HEK293 (cell line): Measurements from ENCODE around the gene AGAP1.

ENCODE experiments used
- GFI1B ChIP-seq: fragments of 450-650 bp; formaldehyde crosslinking; IDR thresholded peaks from 2 replicates; pipeline ENCODE4 v1.5.1; 2016; ENCODE audit warnings: missing biosample characterization, missing genetic modification characterization
- TCF7L2 ChIP-seq: IDR thresholded peaks from 2 replicates; pipeline ENCODE4 v1.6.1; 2011; ENCODE audit warnings: low read depth, mild to moderate bottlenecking, inconsistent platforms, low read length, moderate library complexity, borderline replicate concordance
- ZFP41 ChIP-seq: fragments of 450-650 bp; formaldehyde crosslinking; IDR thresholded peaks from 2 replicates; pipeline ENCODE4 v1.5.1; 2016; ENCODE audit warnings: missing biosample characterization, missing genetic modification characterization, borderline replicate concordance
- ZNF114 ChIP-seq: fragments of 450-650 bp; formaldehyde crosslinking; IDR thresholded peaks from 2 replicates; pipeline ENCODE4 v1.5.0; 2017; ENCODE audit warnings: missing biosample characterization, missing genetic modification characterization
- ZNF274 ChIP-seq, 2 experiments: fragments of 200-500 bp in 1 of 2; fragments of 450-650 bp in 1 of 2; sonication (Bioruptor generic) in 1 of 2; formaldehyde crosslinking in 1 of 2; IDR thresholded peaks; 2 replicates each; pipeline versions ENCODE4 v1.5.1 to v1.6.1; 2014 to 2016; ENCODE audit warnings: borderline replicate concordance in 1 of 2, inconsistent platforms in 1 of 2, low read length in 1 of 2, missing biosample characterization in 1 of 2, missing genetic modification characterization in 1 of 2
- TF ChIP-seq, protein P1 (sequence below): fragments of 450-650 bp; formaldehyde crosslinking; IDR thresholded peaks from 2 replicates; pipeline ENCODE4 v1.5.1; 2016; ENCODE audit warnings: missing biosample characterization, missing genetic modification characterization

DNA sequence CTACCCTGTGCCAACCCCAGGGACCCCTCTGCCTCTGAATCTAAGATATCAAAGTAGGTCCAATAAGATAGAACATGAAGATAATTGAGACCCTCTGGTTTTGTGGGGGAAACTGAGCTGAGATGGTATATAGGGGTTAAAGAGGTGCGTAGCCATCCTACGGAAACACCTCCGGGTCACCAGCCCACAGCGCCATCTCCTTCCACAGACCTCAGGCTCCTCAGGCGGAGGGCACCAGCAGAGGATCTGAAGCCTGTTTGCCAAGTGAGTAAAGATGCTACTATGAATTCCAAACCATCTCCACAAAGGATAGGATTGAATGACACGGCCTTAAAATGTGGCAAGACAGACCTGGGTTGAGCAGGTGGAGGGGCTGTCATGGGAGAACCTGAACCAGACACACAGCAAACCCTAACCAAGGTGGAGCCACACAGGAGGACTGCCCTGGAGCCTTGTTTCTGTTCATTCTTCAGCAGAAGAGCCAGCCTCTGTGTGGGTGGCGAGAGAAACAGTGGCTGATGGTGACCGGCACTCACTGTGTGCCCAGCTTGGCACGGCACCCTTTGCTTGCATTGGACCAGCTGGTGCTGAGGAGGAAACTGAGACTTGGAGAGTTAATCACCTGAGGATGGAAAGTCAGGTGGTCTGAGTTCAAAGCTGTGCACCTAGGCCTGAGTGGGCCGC, 664.1 kb downstream of the AGAP1 start:
- TF ChIP-seq ZNF114 (no peak), ZFP41 (no peak), ZNF274 (IDR thresholded peaks at IDR 0.05; ENCODE audit: low read length) (no peak), ZNF274 (tag by site-specific recombination; IDR thresholded peaks at IDR 0.05; ENCODE audit: borderline replicate concordance) (no peak), GFI1B (no peak), TCF7L2 (no peak)
- TF ChIP-seq, protein P1, sequence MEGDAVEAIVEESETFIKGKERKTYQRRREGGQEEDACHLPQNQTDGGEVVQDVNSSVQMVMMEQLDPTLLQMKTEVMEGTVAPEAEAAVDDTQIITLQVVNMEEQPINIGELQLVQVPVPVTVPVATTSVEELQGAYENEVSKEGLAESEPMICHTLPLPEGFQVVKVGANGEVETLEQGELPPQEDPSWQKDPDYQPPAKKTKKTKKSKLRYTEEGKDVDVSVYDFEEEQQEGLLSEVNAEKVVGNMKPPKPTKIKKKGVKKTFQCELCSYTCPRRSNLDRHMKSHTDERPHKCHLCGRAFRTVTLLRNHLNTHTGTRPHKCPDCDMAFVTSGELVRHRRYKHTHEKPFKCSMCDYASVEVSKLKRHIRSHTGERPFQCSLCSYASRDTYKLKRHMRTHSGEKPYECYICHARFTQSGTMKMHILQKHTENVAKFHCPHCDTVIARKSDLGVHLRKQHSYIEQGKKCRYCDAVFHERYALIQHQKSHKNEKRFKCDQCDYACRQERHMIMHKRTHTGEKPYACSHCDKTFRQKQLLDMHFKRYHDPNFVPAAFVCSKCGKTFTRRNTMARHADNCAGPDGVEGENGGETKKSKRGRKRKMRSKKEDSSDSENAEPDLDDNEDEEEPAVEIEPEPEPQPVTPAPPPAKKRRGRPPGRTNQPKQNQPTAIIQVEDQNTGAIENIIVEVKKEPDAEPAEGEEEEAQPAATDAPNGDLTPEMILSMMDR (tag by site-specific recombination) = no peak
